HepG2 (cell line): ENCODE measurements around the gene IKZF3. TPM values are rescaled to one million over a fixed set of nuclear protein-coding genes. Genes with fewer than 3 reads are reported as not detected.

Source experiments
- AGO1 ChIP-seq: fragments of 200-400 bp; formaldehyde crosslinking; IDR thresholded peaks from 2 replicates; pipeline ENCODE4 v1.6.1; 2017; ENCODE audit warnings: mild to moderate bottlenecking, low read depth, low read length, moderate library complexity; ENCODE audit not compliant: poor library complexity, severe bottlenecking
- ATM ChIP-seq: fragments of 450-650 bp; IDR thresholded peaks from 2 replicates; pipeline ENCODE4 v1.7.1; 2017; ENCODE audit warnings: mild to moderate bottlenecking, borderline replicate concordance
- CTCF ChIP-seq: sonication (generic); formaldehyde crosslinking; IDR thresholded peaks from 2 replicates; pipeline ENCODE4 v1.5.0; 2020; ENCODE audit warnings: mild to moderate bottlenecking, missing genetic modification reagents, moderate library complexity
- ELF1 ChIP-seq: sonication (generic); formaldehyde crosslinking; IDR thresholded peaks from 2 replicates; pipeline ENCODE4 v1.4.0; 2020; ENCODE audit warnings: missing genetic modification reagents
- IKZF5 ChIP-seq: IDR thresholded peaks from 2 replicates; pipeline ENCODE4 v1.6.1; 2018; ENCODE audit warnings: missing genetic modification reagents, mild to moderate bottlenecking, missing compliant biosample characterization
- KAT2B ChIP-seq: fragments of 150-350 bp; IDR thresholded peaks from 2 replicates; pipeline ENCODE4 v1.6.1; 2014; ENCODE audit warnings: low read depth, low read length, borderline replicate concordance
- KLF11 ChIP-seq: IDR thresholded peaks from 2 replicates; pipeline ENCODE4 v1.6.1; 2016; ENCODE audit warnings: missing compliant biosample characterization
- MEF2D ChIP-seq: sonication (generic); formaldehyde crosslinking; IDR thresholded peaks from 2 replicates; pipeline ENCODE4 v1.5.1; 2020; ENCODE audit warnings: mild to moderate bottlenecking, missing genetic modification reagents
- MEIS1 ChIP-seq: sonication (generic); formaldehyde crosslinking; IDR thresholded peaks from 2 replicates; pipeline ENCODE4 v1.9.0; 2021; ENCODE audit warnings: mild to moderate bottlenecking, missing genetic modification reagents, moderate library complexity, borderline replicate concordance
- MTERF4 ChIP-seq: sonication (generic); formaldehyde crosslinking; IDR thresholded peaks from 2 replicates; pipeline ENCODE4 v1.8.0; 2023; ENCODE audit warnings: mild to moderate bottlenecking, missing genetic modification reagents
- NFE2L1 ChIP-seq: sonication (generic); formaldehyde crosslinking; IDR thresholded peaks from 2 replicates; pipeline ENCODE4 v1.4.0; 2020; ENCODE audit warnings: missing genetic modification reagents, mild to moderate bottlenecking, borderline replicate concordance
- NFE2L2 ChIP-seq: fragments of 150-350 bp; IDR thresholded peaks from 2 replicates; pipeline ENCODE4 v1.6.1; 2014; ENCODE audit warnings: low read length
- POGZ ChIP-seq: sonication (generic); formaldehyde crosslinking; IDR thresholded peaks from 2 replicates; pipeline ENCODE4 v1.4.0; 2020; ENCODE audit warnings: mild to moderate bottlenecking, missing genetic modification reagents
- RAD21 ChIP-seq: fragments of 450-650 bp; formaldehyde crosslinking; IDR thresholded peaks from 2 replicates; pipeline ENCODE4 v1.5.0; 2020; ENCODE audit warnings: mild to moderate bottlenecking
- TOE1 ChIP-seq: sonication (generic); formaldehyde crosslinking; IDR thresholded peaks from 2 replicates; pipeline ENCODE4 v1.4.0; 2020; ENCODE audit warnings: mild to moderate bottlenecking, missing genetic modification reagents
- YEATS2 ChIP-seq: sonication (generic); formaldehyde crosslinking; IDR thresholded peaks from 2 replicates; pipeline ENCODE4 v1.4.0; 2020; ENCODE audit warnings: missing genetic modification reagents, borderline replicate concordance
- ZBTB26 ChIP-seq: IDR thresholded peaks from 2 replicates; pipeline ENCODE4 v1.6.1; 2016; ENCODE audit warnings: missing compliant biosample characterization, missing genetic modification reagents, borderline replicate concordance
- ZFP36L2 ChIP-seq: sonication (generic); formaldehyde crosslinking; IDR thresholded peaks from 2 replicates; pipeline ENCODE4 v1.4.0; 2020; ENCODE audit warnings: missing genetic modification reagents
- ZMYM2 ChIP-seq: sonication (generic); formaldehyde crosslinking; IDR thresholded peaks from 2 replicates; pipeline ENCODE4 v1.8.0; 2022; ENCODE audit warnings: mild to moderate bottlenecking, missing genetic modification reagents
- ZNF143 ChIP-seq: sonication (generic); formaldehyde crosslinking; IDR thresholded peaks from 2 replicates; pipeline ENCODE4 v1.4.0; 2020; ENCODE audit warnings: missing genetic modification reagents
- ZNF234 ChIP-seq: sonication (generic); formaldehyde crosslinking; conservative IDR thresholded peaks from 2 replicates; pipeline ENCODE4 v1.5.1; 2020; ENCODE audit warnings: mild to moderate bottlenecking, missing genetic modification reagents
- ZNF710 ChIP-seq: sonication (generic); formaldehyde crosslinking; IDR thresholded peaks from 2 replicates; pipeline ENCODE4 v1.5.0; 2020; ENCODE audit warnings: mild to moderate bottlenecking, missing genetic modification reagents, borderline replicate concordance
- ZNF746 ChIP-seq: sonication (generic); formaldehyde crosslinking; IDR thresholded peaks from 2 replicates; pipeline ENCODE4 v1.8.0; 2022; ENCODE audit warnings: mild to moderate bottlenecking, missing genetic modification reagents
- polyA plus RNA-seq, 8 experiments: library from polyadenylated mRNA; depleted of rRNA in 3 of 8; stranded (reverse) in 7 of 8; unstranded in 1 of 8; fragments of >200 nt; fragmentation: Illumina TruSeq in 4 of 8; extraction: Trizol in 4 of 8; gene quantifications; 2 replicates each; pipeline versions ENCODE4 v1.2.1 to v1.2.3, GENCODE V29; 2011 to 2016; ENCODE audit warnings: low read depth in 4 of 8, missing spikeins in 1 of 8, mixed read lengths in 1 of 8; ENCODE audit not compliant: insufficient read depth in 1 of 8
- total RNA-seq, 5 experiments: library from RNA; depleted of rRNA; stranded (reverse); fragments of >200 nt; fragmentation: Illumina TruSeq; extraction: Trizol; gene quantifications; 2 replicates each; pipeline ENCODE4 v1.2.3, GENCODE V29; 2016; ENCODE audit warnings: low read depth in 1 of 5

IKZF3 gene
- total and polyA plus RNA-seq, 2 of the 13 experiments (the other 11 are each of a cell fraction or from before 2014, with no cell fraction given), result not detected

- TF ChIP-seq AGO1 (peak; percentile 12), NFE2L2 (no peak), POGZ (CRISPR knock-in tag) (no peak), ZMYM2 (0 out of 2 replicates have a peak, but pooled peaks have one; percentile 39), YEATS2 (CRISPR knock-in tag) (peak; percentile 65; the same call in 1 of the 2 replicates), ZNF746 (peak; percentile 88), MTERF4 (CRISPR knock-in tag) (peak; percentile 17), TOE1 (CRISPR knock-in tag) (no peak; the same call in 1 of the 2 replicates), ZBTB26 (CRISPR knock-in tag) (peak; percentile 78; the same call in 1 of the 2 replicates), IKZF5 (CRISPR knock-in tag) (peak; percentile 87), ZNF143 (CRISPR knock-in tag) (peak; percentile 75), ATM (no peak), ZNF710 (CRISPR knock-in tag) (no peak), RAD21 (CRISPR knock-in tag) (peak; percentile 100), ZFP36L2 (CRISPR knock-in tag) (0 out of 2 replicates have a peak, but pooled peaks have one; percentile 68), CTCF (peak; percentile 95), NFE2L1 (CRISPR knock-in tag) (no peak), MEF2D (CRISPR knock-in tag) (no peak), ELF1 (peak; percentile 82), MEIS1 (CRISPR knock-in tag) (peak; percentile 75), KAT2B (no peak), KLF11 (CRISPR knock-in tag) (no peak; the same call in 1 of the 2 replicates), ZNF234 (CRISPR knock-in tag) (peak; percentile 73; the same call in 1 of the 2 replicates)
Observed at GRCh38 chr17:39754161-39754957, 109.8 kb downstream of the IKZF3 start (continued).
